ENCODE data around the gene PITX1. TPM values are rescaled to one million over a fixed set of nuclear protein-coding genes. Genes with fewer than 3 reads are reported as not detected.

The PITX1 gene
- polyA plus RNA-seq, 3 donors from 2014 or later = not detected

GRCh38 chr5:135042595-135042994 lies 8.6 kb upstream of the PITX1 start:
- Mint-ChIP-seq H3K9me3 (no peaks in the 10 kb centered on the region), H3K36me3 (no peaks in the 10 kb centered on the region), H3K4me1 (peaks cover 0 to 6% of the 10 kb centered on the region in 2 donors), H3K4me3 (no peak overlapping the region), H3K27me3 (ENCODE audit: low read depth in 3 of 3) (peaks cover 11 to 15% (median 12%) of the 10 kb centered on the region in 3 donors), H3K27ac (no peak overlapping the region)
- DNase-seq = no peak

- peaks cover 0 to 6% of the 10 kb centered on the region in 2 donors for H3K4me1 Mint-ChIP-seq
Observed at GRCh38 chr5:135041726-135042125, 7.7 kb upstream of the PITX1 start.

DNA sequence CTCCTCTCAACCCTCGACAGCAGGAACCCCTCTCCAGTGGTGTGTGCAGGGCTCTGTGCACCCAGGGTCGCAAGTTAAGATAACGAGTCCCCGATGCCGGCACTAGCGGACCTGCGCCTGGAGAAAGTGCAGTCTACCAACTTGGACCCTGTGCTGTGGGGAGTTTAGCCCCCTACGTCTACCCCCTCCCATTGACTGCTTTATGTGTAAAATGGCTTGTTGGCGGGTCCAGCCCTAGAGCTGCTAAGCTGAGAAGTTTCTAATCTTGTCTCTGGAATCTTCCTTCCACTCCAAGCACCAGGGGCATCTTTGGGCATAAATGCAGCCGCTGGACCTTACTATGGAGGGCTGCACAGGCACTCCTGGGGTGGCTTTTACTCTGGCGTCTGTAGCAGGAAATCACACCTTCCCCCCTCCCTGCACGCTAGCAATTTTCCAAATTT lies 7.1 kb upstream of the PITX1 start:
- DNase-seq = no peak
- H3K27me3 Mint-ChIP-seq (ENCODE audit: low read depth in 3 of 3) = peaks cover 12 to 15% (median 15%) of the 10 kb centered on the region in 3 donors
- H3K36me3 Mint-ChIP-seq = no peaks in the 10 kb centered on the region
- H3K4me1 Mint-ChIP-seq = peaks cover 0 to 6% of the 10 kb centered on the region in 2 donors
- no peak overlapping the region for H3K4me3 Mint-ChIP-seq
- H3K27ac Mint-ChIP-seq = no peak overlapping the region
- H3K9me3 Mint-ChIP-seq = no peaks in the 10 kb centered on the region

More at GRCh38 chr5:135041726-135042125, 7.7 kb upstream of the PITX1 start:
- Mint-ChIP-seq H3K27ac (no peak overlapping the region), H3K9me3 (no peaks in the 10 kb centered on the region), H3K4me3 (no peak overlapping the region), H3K27me3 (ENCODE audit: low read depth in 3 of 3) (peaks cover 12 to 15% (median 13%) of the 10 kb centered on the region in 3 donors), H3K36me3 (no peaks in the 10 kb centered on the region)
- no peak for DNase-seq

GRCh38 chr5:135040333-135041144 lies 6.5 kb upstream of the PITX1 start:
- H3K9me3 Mint-ChIP-seq = no peaks in the 10 kb centered on the region
- DNase-seq = no peak
- no peaks in the 10 kb centered on the region for H3K36me3 Mint-ChIP-seq
- H3K27ac Mint-ChIP-seq = no peak overlapping the region
- H3K4me3 Mint-ChIP-seq = no peak overlapping the region
- H3K4me1 Mint-ChIP-seq = peaks cover 0 to 6% of the 10 kb centered on the region in 2 donors
- peaks cover 15 to 18% (median 15%) of the 10 kb centered on the region in 3 donors for H3K27me3 Mint-ChIP-seq (ENCODE audit: low read depth in 3 of 3)

- no peak overlapping the region for H3K4me3 Mint-ChIP-seq
- peaks cover 0 to 9% of the 10 kb centered on the region in 2 donors for H3K4me1 Mint-ChIP-seq
- DNase-seq = no peak
- peaks cover 15 to 20% (median 20%) of the 10 kb centered on the region in 3 donors for H3K27me3 Mint-ChIP-seq (ENCODE audit: low read depth in 3 of 3)
- H3K27ac Mint-ChIP-seq = no peak overlapping the region
- no peaks in the 10 kb centered on the region for H3K9me3 Mint-ChIP-seq
- H3K36me3 Mint-ChIP-seq = no peaks in the 10 kb centered on the region
Observed at GRCh38 chr5:135040034-135040332, 6.0 kb upstream of the PITX1 start.

DNA sequence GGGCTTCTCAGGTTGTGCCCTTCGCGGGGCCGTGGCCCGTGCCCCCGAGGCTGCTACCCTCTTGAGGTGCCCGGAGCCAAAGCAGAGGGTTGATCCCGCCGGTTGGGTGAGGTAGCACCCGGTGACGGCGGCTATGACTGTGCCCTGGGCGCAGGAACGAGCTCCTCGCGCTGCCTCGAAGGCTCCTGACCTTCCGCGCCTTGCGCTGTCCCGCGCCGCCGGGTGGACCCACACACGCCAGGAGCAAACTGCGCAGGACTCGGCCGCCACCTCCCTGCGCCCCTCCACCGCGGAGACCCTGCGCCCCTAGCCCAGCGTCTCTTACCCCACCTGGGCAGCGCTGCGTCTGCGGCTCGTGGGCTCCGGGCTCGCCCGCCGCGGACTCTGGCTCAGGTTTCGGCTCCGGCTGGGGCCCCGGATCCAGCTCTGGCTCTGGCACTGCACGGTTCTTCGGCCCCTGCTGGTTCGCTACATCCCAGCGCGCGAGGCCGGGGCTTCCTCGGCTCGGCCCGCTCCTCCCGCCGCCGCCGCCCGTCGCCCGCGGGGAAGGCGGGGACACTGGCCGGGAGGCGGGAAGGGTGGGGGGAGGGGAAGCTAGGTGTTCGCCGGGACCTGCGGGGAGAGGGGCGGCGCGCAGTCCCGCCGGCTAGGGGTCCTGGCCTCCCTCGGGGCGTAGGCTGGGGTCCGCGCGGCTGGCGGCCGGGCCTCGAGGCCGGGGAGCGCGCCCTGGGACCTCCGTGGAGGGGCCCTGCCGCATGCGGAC lies 5.4 kb upstream of the PITX1 start:
- no peak overlapping the region for H3K4me3 Mint-ChIP-seq

DNA sequence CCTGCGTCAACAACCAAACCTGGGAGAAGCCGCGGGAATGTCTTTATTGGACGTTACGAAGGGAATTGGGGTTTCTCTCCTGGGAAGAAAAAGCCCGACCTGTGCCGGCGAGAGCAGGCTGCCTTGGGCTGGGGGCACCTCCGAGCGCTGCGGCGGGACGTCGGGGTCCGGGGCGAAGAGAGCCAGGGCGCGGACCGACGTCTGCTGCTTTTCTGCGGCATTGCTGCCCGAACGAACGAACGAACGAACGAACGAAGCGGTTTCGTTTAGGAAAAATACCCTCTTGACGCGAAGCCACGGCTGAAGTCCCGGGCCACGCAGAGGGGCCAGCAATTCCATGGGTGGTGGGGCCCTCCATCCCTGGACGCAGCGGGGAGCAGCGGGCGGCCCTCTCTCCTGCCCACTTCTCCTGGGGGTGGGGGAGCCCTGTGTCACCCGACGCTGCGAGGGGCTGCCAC lies 4.8 kb upstream of the PITX1 start:
- Mint-ChIP-seq H3K27me3 (ENCODE audit: low read depth in 3 of 3) (peaks cover 14 to 22% (median 20%) of the 10 kb centered on the region in 3 donors), H3K4me1 (peaks cover 0 to 12% of the 10 kb centered on the region in 2 donors), H3K27ac (no peak overlapping the region), H3K36me3 (no peaks in the 10 kb centered on the region), H3K4me3 (no peak overlapping the region), H3K9me3 (no peaks in the 10 kb centered on the region)
- DNase-seq = no peak

More for the DNA sequence above, 5.4 kb upstream of the PITX1 start:
- no peak overlapping the region for H3K27ac Mint-ChIP-seq
- no peaks in the 10 kb centered on the region for H3K9me3 Mint-ChIP-seq
- H3K36me3 Mint-ChIP-seq = no peaks in the 10 kb centered on the region
- no peak for DNase-seq
- H3K27me3 Mint-ChIP-seq (ENCODE audit: low read depth in 3 of 3) = peaks cover 14 to 22% (median 20%) of the 10 kb centered on the region in 3 donors
- H3K4me1 Mint-ChIP-seq = peaks cover 0 to 12% of the 10 kb centered on the region in 2 donors

DNA sequence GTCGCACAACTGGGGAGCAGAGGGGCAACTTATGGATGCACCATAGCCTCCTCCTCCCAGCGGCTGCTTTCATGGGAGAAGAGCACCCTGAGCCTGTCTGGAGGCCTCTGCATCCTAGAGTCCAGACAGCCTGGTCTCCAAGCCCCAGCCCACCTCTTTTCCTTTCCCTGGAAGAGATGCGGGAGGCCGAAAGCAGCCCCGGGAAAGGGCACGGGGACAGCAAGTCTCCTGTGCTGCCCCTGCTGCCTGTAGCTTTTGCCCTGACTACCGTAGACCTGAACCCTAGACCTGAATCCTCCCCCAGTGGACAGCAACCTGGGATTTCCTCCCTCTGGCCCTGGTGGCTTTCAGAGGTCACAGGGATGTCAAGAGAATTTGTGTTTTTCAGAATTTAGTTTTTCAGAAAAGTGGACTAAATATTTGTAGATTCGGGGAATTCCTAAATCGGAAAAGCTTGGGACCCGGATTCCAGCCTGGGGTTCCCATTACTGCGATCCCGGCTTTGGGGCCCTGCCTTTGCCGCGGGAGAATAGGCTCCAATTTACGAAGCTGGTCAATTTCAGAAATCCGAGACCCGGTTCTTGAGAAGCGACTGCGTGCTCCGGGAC lies 4.3 kb upstream of the PITX1 start:
- no peaks in the 10 kb centered on the region for H3K9me3 Mint-ChIP-seq
- no peak for DNase-seq
- H3K4me3 Mint-ChIP-seq = no peak overlapping the region
- no peaks in the 10 kb centered on the region for H3K36me3 Mint-ChIP-seq
- no peak overlapping the region for H3K27ac Mint-ChIP-seq
- peaks cover 1 to 12% of the 10 kb centered on the region in 2 donors for H3K4me1 Mint-ChIP-seq
- peaks cover 14 to 22% (median 20%) of the 10 kb centered on the region in 3 donors for H3K27me3 Mint-ChIP-seq (ENCODE audit: low read depth in 3 of 3)

- no peaks in the 10 kb centered on the region for H3K36me3 Mint-ChIP-seq
- H3K9me3 Mint-ChIP-seq = no peaks in the 10 kb centered on the region
- H3K4me3 Mint-ChIP-seq = no peak overlapping the region
- peaks cover 8 to 15% of the 10 kb centered on the region in 2 donors for H3K4me1 Mint-ChIP-seq
- H3K27ac Mint-ChIP-seq = no peak overlapping the region
- no peak for DNase-seq
- peaks cover 11 to 23% (median 20%) of the 10 kb centered on the region in 3 donors for H3K27me3 Mint-ChIP-seq (ENCODE audit: low read depth in 3 of 3)
Observed at GRCh38 chr5:135037519-135038204, 3.6 kb upstream of the PITX1 start.

DNA sequence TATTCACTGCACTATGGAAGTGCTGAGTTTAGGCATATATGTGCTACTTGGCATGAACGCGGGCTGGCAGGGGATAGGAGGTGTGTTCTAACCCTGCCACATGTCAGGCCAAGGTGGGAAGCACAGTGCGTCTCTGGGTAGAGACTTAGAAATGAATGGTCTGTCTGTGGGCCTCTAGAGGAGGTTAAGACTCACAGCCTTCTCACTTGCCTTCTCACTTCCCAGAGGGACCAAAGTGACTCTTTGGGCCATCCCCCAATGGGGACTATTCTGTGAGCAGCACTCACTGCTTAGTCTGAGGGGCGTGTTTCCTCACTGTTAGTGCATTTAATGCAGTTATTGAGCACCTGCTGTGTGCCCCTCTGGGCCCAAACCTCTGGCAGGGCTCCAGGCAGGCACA lies 2.4 kb upstream of the PITX1 start:
- H3K27me3 Mint-ChIP-seq (ENCODE audit: low read depth in 3 of 3) = peaks cover 8 to 23% (median 21%) of the 10 kb centered on the region in 3 donors
- H3K4me3 Mint-ChIP-seq = no peak overlapping the region
- no peak for DNase-seq
- H3K27ac Mint-ChIP-seq = no peak overlapping the region
- H3K9me3 Mint-ChIP-seq = no peaks in the 10 kb centered on the region
- peaks cover 18 to 20% of the 10 kb centered on the region in 2 donors for H3K4me1 Mint-ChIP-seq
- H3K36me3 Mint-ChIP-seq = peaks cover 0 to 4% (median 0%) of the 10 kb centered on the region in 3 donors

DNA sequence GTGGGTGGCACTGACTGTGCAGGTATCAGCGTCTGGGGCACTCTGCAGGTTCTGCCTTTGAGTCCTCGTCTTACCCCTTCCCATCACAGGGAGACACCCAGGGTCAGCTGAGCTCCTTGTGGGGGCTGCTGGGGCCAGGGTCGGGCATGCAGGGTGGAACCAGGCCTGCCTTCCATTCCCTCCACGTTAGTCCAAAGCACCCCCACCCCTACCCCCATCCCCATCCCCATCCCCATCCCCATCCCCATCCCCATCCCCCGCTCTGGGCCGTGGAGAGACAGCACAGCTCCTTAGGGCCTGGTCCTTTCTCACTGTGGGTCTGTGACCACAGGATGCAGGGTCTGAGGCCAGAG lies 1.6 kb upstream of the PITX1 start:
- Mint-ChIP-seq H3K4me3 (no peak overlapping the region), H3K36me3 (peaks cover 0 to 4% (median 0%) of the 10 kb centered on the region in 3 donors), H3K9me3 (no peaks in the 10 kb centered on the region), H3K4me1 (peaks cover 18 to 21% of the 10 kb centered on the region in 2 donors), H3K27me3 (ENCODE audit: low read depth in 3 of 3) (peaks cover 5 to 27% (median 20%) of the 10 kb centered on the region in 3 donors), H3K27ac (no peak overlapping the region)
- no peak for DNase-seq

DNA sequence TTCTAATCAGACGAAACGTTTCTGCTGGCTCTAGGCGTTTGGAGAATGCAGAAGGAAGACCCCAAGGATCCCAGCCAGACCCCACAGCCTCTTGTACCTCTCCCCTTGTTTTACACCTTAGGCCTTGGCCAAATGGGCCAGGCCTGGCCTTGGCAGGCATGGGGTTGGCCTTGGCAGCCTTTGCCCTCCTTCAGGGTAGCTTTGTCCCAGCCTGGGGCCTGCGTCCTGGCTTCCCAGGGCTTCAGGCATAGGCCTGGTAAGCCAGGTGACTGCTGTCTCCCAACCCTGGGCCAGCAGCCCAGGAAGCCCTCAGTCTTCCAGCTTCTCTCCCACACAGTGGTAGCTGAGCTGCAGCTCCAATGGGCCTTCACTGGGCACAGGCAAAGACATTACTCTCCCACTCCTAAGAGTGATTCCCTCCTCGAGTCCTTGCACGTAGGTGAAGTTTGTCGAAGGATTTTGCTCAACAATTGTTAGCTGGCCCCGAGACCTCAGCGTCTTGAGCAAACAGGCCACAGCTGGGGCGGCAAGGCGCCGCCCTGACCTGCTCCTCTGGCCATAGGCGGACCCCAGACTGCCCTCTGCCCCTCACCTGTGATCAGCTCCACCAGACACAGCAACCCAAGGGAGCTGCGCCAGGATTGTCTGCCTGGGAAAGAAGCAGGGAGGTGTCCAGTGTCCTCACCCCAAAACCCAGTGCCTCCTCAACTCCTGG lies 1.1 kb upstream of the PITX1 start:
- Mint-ChIP-seq H3K27me3 (ENCODE audit: low read depth in 3 of 3) (peaks cover 5 to 27% (median 20%) of the 10 kb centered on the region in 3 donors), H3K27ac (no peak overlapping the region), H3K36me3 (peaks cover 0 to 4% (median 0%) of the 10 kb centered on the region in 3 donors), H3K9me3 (no peaks in the 10 kb centered on the region), H3K4me3 (peak overlapping the region; percentile 38 to 60 (median 45)), H3K4me1 (peaks cover 18 to 21% of the 10 kb centered on the region in 2 donors)
- no peak for DNase-seq
